A673 (cell line): ENCODE measurements around the gene IFNL2.

Experiments used
- CTCF ChIP-seq: fragments of 300-800, 200-600 bp; sonication (generic); conservative IDR thresholded peaks from 2 replicates; pipeline ENCODE4 v1.5.1; 2017; ENCODE audit warnings: low read depth, mild to moderate bottlenecking, antibody characterized with exemption, low read length, moderate library complexity, mixed read lengths
- EZH2 ChIP-seq: fragments of 200-600 bp; sonication (generic); IDR thresholded peaks from 2 replicates; pipeline ENCODE4 v1.6.1; 2017; ENCODE audit warnings: borderline replicate concordance, low read depth, mild to moderate bottlenecking, mixed read lengths, antibody characterized with exemption, low read length; ENCODE audit not compliant: poor library complexity, severe bottlenecking

DNA sequence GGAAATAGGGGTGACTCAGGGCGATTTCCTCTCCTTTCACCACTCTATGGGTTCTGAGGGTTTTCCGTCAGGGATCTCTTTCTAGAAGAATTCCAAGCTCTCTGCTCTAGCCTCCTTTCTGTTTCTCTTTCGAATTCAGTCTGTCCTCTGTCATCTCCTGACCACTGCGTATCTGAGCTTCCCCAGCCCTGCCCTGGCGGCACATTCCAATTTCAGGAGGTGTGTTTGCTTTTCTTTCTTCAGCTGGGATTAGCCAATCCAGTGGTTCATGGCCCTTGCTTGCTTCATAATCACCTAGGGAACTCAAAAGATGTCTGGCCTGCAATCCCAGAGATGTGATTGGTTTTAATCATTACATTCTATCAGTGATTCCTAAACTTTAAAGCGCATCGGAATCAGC, 9.4 kb downstream of the IFNL2 start:
- TF ChIP-seq CTCF, result no peak
- TF ChIP-seq EZH2, result no peak
